GM13977 (cell line): ENCODE measurements around the gene MUC3A.
A peak's percentile ranks its signal among the peaks of the same experiment; 100 is the strongest.

Experiments used
- DNase-seq: peaks from one replicate; pipeline ENCODE4 v3.0.0; 2012; ENCODE audit warnings: low spot score
- in situ Hi-C: fragments of 300-500 bp; cut with MboI; formaldehyde crosslinking; loops from one replicate; pipeline ENCODE4 v1.12.0; 2022; ENCODE audit warnings: low sequenced_read_pairs, low pct_unique_long_range_greater_than_20kb, mixed read lengths, inconsistent platforms; ENCODE audit not compliant: unreplicated experiment
- TF ChIP-seq, protein P1 (sequence below): IDR thresholded peaks from 2 replicates; pipeline ENCODE4 v1.5.1; 2012; ENCODE audit warnings: mild to moderate bottlenecking, control low read depth; ENCODE audit not compliant: insufficient read depth; ENCODE audit errors: extremely low read depth, missing control alignments

Gene MUC3A

DNA sequence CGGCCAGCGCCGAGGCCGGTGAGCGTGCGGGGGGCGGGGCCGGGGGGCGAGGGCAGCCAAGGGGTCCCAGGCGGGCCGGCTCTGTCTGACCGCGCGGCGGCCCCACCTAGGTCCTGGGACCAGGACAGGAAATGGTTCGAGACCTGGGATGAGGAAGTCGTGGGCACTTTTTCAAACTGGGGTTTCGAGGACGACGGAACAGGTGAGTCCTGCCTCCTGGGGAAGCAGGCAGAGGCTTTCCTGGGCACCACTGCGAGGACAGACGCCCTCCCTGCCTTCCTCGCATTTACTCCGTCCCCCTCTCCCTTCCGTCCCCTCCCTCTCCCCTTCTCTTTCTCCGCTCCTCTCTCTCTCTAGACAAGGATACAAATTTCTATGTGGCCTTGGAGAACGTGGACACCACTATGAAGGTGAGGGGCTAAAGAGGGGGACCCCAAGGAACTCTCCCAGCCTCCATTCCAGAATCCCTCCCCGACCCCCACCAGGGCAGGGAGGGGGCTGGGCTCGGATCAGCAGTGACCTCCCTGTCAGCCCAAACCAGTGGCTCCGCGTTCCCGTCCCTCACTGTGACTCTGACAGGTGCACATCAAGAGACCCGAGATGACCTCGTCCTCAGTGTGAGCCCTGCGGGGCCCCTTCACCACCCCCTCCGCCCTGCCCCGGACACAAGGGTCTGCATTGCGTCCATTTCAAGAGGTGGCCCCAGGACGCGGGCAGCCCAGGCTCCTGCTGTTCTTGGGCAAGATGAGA, 17.4 kb downstream of the MUC3A start:
- in situ Hi-C loops: loop anchor here (10.0 kb wide), 1 partner anchor 88 kb away; no protein-coding TSS in a partner anchor
- no peak for DNase-seq
- TF ChIP-seq, protein P1, sequence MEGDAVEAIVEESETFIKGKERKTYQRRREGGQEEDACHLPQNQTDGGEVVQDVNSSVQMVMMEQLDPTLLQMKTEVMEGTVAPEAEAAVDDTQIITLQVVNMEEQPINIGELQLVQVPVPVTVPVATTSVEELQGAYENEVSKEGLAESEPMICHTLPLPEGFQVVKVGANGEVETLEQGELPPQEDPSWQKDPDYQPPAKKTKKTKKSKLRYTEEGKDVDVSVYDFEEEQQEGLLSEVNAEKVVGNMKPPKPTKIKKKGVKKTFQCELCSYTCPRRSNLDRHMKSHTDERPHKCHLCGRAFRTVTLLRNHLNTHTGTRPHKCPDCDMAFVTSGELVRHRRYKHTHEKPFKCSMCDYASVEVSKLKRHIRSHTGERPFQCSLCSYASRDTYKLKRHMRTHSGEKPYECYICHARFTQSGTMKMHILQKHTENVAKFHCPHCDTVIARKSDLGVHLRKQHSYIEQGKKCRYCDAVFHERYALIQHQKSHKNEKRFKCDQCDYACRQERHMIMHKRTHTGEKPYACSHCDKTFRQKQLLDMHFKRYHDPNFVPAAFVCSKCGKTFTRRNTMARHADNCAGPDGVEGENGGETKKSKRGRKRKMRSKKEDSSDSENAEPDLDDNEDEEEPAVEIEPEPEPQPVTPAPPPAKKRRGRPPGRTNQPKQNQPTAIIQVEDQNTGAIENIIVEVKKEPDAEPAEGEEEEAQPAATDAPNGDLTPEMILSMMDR: no peak

DNA sequence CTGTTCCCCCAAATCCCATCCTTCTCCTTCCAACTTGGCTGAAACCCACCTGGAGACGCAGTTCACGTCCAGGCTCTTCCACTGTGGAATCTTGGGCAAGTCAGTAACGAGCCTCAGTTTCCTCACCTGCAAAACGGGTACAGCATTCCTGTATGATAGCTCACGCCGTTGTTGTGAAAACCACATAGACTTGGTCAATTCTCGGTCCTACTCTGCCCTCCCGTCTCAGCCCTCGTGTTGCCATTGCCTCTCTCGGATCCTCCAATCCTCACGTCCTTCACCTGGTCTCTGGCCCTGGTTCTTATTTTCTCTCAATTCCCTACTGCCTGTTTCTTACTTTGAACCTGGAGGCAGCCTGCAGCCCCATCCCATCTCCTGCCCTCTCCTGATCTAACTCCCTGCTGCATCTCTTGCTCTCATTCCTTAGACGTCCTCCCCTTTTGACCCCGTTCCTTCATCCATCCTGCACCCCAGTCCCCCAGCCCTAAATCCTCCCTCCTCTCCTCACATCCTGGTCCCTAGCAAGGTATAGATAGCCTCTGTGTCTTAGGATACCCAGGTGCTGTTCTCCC, 18.0 kb downstream of the MUC3A start:
- peak; percentile 55 for DNase-seq
- TF ChIP-seq, protein P1: no peak
- in situ Hi-C loops: loop anchor here (10.0 kb wide), 1 partner anchor 87 kb away; no protein-coding TSS in a partner anchor

DNA sequence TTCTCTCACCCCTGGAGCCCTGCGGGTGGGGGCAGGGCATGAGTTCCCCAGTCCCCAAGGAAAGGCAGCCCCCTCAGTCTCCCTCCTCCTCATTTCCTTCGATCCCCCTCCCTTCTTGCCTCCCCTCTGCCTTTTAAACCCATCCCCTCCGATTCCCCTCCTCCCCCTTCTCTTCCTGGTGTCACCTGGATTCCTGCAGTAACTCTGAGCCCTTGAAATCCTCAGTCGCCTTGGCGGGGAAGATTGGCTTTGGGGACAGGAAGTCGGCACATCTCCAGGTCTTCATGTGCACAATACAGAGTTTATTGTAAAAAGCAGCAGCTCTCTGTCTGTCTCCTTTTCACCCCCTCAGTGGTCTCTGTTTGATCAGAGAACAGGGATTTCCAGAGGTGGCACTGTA, 18.7 kb downstream of the MUC3A start:
- in situ Hi-C loops: loop anchor here (10.0 kb wide), 1 partner anchor 87 kb away; no protein-coding TSS in a partner anchor
- DNase-seq: no peak
- TF ChIP-seq, protein P1: no peak

DNA sequence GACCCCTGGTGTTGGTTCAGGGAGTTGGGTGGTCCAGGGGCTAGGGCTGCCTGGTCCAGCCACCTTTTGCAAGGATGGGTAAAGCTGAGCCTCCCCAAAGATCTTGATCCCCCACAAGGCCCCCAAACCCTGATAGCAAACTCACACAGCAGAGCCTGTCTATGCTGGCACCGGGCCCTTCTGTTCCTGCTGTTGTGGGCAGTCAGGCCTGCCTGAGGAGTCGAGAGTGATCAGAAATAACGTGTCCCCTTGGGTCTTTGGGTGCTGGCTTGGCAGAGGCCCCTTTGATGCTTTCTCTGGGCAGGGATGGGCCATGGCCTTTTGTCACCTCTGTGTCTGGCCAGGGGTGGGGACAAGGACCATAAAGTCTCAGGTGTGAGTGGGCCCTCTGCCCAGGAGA, 19.3 kb downstream of the MUC3A start:
- in situ Hi-C loops: loop anchor here (10.0 kb wide), 1 partner anchor 86 kb away; no protein-coding TSS in a partner anchor
- no peak for DNase-seq
- TF ChIP-seq, protein P1: no peak

DNA sequence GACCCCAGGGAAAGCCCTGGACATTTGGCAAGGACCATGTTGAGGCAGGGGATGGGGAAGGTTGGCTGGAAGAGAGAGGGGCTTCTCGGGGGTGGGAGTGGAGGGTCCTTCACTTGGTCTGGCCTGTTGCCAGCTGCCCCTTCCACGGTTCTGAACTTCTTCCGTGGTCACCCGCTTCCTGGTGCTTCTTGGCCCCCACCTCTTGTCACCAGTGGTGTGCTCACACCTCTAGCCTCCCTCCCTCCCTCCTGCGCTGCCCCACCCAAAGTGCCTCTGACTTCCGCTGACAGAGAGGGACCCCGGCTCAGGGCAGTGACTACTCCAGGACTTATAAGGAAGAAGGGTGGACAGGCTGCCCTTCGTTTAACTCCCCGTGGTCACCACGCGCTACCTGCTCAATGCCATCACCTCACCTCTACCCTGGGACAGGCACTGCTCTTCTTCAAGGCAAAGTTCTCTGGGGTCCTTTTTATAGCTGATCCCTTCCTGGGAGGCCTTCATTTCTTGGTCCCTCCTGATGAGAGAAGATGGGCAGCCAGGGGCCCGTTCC, 19.8 kb downstream of the MUC3A start, which contains the start of gene MUC12:
Gene MUC12 (plus strand): TSS at position 500 of the 550 bp plus-strand sequence. CDS start 58 bp downstream, outside the sequence.
- in situ Hi-C loops: loop anchor here (10.0 kb wide), 1 partner anchor 86 kb away; no protein-coding TSS in a partner anchor
- no peak for DNase-seq
- TF ChIP-seq, protein P1: no peak

DNA sequence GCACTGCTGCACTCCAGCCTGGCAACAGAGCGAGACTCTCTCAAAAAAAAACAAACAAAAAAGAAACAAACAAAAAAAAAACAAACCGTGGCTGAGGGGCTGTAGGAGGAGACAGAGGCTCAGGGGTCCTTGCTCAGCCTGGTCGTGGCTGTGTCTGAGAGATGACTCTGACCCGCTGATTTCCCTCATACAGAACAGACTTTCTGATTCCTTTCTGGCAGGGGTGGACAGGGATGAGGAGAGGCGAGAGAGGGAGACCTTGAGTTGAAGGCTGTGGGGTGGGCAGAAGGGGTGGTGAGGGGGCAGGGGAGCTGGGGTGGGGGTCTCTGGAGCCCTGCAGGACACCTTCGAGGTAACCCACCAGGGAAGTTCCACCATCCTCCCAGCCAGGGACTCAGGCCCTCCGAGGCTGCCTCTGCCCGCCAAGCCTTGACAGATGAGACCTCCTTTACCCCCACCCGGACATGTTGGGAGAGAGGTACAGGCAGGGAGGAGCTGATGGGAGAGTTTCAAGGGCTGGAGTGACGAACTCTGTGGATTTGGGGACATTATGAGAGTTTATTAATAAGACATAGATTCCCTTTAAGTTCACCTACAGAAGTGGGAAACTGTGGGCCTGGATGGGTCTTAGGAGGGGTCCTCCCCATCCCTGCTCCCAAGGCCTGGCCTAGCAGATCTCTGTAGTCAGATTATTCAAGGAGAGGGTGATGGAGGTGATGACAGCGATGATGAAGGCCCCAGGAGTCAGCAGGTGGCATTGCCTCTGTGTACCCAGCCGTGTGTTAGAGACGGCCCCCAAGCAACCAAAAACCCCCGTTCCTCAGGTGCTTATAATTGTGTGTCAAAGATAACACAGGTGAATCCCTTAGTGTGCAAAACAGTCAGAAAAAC, 22.0 kb downstream of the MUC3A start:
- no peak for DNase-seq
- TF ChIP-seq, protein P1: no peak
- in situ Hi-C loops: no loop called here
